ENCODE data around the gene HMG20A.

The HMG20A gene

GRCh38 chr15:77380033-77380432 lies 40.7 kb upstream of the HMG20A start:
- no peaks in the 10 kb centered on the region for H3K9me3 ChIP-seq (ENCODE audit: severe bottlenecking)
- ATAC-seq (ENCODE audit: low read depth), result no peak
- H3K36me3 ChIP-seq (ENCODE audit: low read depth), result no peaks in the 10 kb centered on the region
- no peak for TF ChIP-seq CTCF (IDR thresholded peaks at IDR 0.05; ENCODE audit: poor library complexity, severe bottlenecking)
- no peak overlapping the region for H3K4me3 ChIP-seq (ENCODE audit: severe bottlenecking)
- no peaks in the 10 kb centered on the region for H3K4me1 ChIP-seq (ENCODE audit: insufficient read depth, poor library complexity, severe bottlenecking)
- no peaks in the 10 kb centered on the region for H3K27me3 ChIP-seq (ENCODE audit: insufficient read depth, poor library complexity, severe bottlenecking)
- no peak overlapping the region for H3K27ac ChIP-seq (ENCODE audit: poor library complexity, severe bottlenecking)
- no peak for DNase-seq (ENCODE audit: low spot score)

- Histone ChIP-seq H3K4me1 (ENCODE audit: insufficient read depth, poor library complexity, severe bottlenecking) (no peaks in the 10 kb centered on the region), H3K27ac (ENCODE audit: poor library complexity, severe bottlenecking) (no peak overlapping the region), H3K27me3 (ENCODE audit: insufficient read depth, poor library complexity, severe bottlenecking) (no peaks in the 10 kb centered on the region), H3K4me3 (ENCODE audit: severe bottlenecking) (no peak overlapping the region), H3K36me3 (ENCODE audit: low read depth) (no peaks in the 10 kb centered on the region), H3K9me3 (ENCODE audit: severe bottlenecking) (no peaks in the 10 kb centered on the region)
- TF ChIP-seq CTCF (IDR thresholded peaks at IDR 0.05; ENCODE audit: poor library complexity, severe bottlenecking), result no peak
- DNase-seq (ENCODE audit: low spot score), result no peak
- no peak for ATAC-seq (ENCODE audit: low read depth)
Observed at GRCh38 chr15:77384086-77384485, 36.6 kb upstream of the HMG20A start.

DNA sequence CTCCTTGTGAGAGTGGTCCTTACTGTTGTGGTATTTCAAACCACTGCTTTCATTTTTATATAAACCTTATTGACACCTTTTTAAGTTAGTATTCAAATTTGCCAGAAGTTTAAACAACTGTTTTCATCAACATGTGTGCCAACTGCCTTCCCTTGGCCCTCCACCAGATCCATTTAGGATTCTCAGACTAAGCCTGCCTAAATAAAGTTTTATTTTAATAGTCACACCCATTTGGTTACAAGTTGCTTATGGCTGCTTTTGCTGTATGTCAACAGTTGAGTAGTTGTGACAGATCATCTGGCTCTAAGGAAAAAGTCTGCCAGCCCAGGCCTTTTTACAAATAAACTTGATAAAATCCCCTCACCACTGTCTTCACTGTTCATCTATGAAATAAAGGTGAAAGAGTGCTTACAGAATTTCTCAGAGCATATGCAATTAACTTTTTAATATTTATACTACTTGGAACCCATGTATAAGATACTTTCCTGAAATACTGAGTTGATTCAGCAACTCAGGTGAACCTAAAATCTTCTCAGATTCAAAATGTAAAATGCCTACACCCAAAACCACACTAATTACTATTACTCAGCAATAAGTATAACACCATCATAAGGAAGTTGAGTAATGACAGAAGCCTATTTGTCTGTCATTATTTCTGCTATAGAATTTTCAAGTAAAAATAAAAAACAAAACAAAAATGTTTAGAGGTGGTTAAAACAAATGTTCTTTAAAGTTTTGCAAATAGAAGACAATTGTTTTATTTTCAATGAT lies 35.9 kb upstream of the HMG20A start:
- Histone ChIP-seq H3K9me3 (ENCODE audit: severe bottlenecking) (no peaks in the 10 kb centered on the region), H3K27me3 (ENCODE audit: insufficient read depth, poor library complexity, severe bottlenecking) (no peaks in the 10 kb centered on the region), H3K27ac (ENCODE audit: poor library complexity, severe bottlenecking) (no peak overlapping the region), H3K36me3 (ENCODE audit: low read depth) (no peaks in the 10 kb centered on the region), H3K4me1 (ENCODE audit: insufficient read depth, poor library complexity, severe bottlenecking) (no peaks in the 10 kb centered on the region), H3K4me3 (ENCODE audit: severe bottlenecking) (no peak overlapping the region)
- ATAC-seq (ENCODE audit: low read depth) (no peak), DNase-seq (ENCODE audit: low spot score) (no peak)
- TF ChIP-seq CTCF (IDR thresholded peaks at IDR 0.05; ENCODE audit: poor library complexity, severe bottlenecking), result no peak

- no peak for TF ChIP-seq CTCF (IDR thresholded peaks at IDR 0.05; ENCODE audit: poor library complexity, severe bottlenecking)
- ATAC-seq (ENCODE audit: low read depth) (no peak), DNase-seq (ENCODE audit: low spot score) (no peak)
- Histone ChIP-seq H3K9me3 (ENCODE audit: severe bottlenecking) (no peaks in the 10 kb centered on the region), H3K27ac (ENCODE audit: poor library complexity, severe bottlenecking) (no peak overlapping the region), H3K27me3 (ENCODE audit: insufficient read depth, poor library complexity, severe bottlenecking) (no peaks in the 10 kb centered on the region), H3K4me3 (ENCODE audit: severe bottlenecking) (no peak overlapping the region), H3K4me1 (ENCODE audit: insufficient read depth, poor library complexity, severe bottlenecking) (no peaks in the 10 kb centered on the region), H3K36me3 (ENCODE audit: low read depth) (no peaks in the 10 kb centered on the region)
Observed at GRCh38 chr15:77386626-77387025, 34.1 kb upstream of the HMG20A start.

DNA sequence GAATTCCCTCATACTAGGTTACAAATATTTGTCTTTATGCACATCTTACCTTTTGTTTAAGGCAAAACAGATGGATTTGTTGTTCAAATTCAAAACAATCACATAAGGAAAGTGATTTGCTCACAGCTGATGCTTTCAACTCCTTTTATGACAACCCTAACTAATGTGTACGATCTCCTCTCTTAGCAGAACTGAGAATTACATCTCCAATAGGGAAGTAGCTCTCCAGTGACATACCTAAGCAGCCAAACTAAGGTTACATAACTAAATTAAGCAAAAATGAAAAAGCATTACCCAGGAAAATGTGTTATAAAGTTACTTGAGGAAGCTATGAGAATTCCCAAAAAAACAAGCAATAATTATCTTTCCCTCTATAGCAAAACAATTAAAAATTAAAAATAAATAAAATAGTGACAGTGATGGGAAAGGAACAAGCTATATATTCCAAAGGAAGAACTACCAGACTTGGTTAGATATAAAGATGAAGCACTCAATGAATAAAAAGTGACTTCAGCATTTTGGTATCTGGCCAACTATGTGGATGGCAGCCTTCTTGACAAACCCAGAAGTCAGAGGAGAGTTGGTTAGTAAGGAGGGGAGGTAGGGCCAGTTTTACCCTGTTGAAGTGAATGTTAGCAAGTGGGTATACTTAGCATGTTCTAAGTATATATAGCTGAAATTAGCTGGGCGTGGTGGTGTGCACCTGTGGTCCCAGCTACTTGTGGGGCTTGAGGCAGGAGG lies 33.2 kb upstream of the HMG20A start:
- H3K9me3 ChIP-seq (ENCODE audit: severe bottlenecking), result no peaks in the 10 kb centered on the region
- H3K27me3 ChIP-seq (ENCODE audit: insufficient read depth, poor library complexity, severe bottlenecking), result no peaks in the 10 kb centered on the region
- H3K4me1 ChIP-seq (ENCODE audit: insufficient read depth, poor library complexity, severe bottlenecking), result no peaks in the 10 kb centered on the region
- no peak overlapping the region for H3K27ac ChIP-seq (ENCODE audit: poor library complexity, severe bottlenecking)
- ATAC-seq (ENCODE audit: low read depth) (no peak), DNase-seq (ENCODE audit: low spot score) (no peak)
- no peaks in the 10 kb centered on the region for H3K36me3 ChIP-seq (ENCODE audit: low read depth)
- no peak for TF ChIP-seq CTCF (IDR thresholded peaks at IDR 0.05; ENCODE audit: poor library complexity, severe bottlenecking)
- no peak overlapping the region for H3K4me3 ChIP-seq (ENCODE audit: severe bottlenecking)

Data from RWPE2 (cell line).